ENCODE results near the gene CREB3L4. TPM values are rescaled to one million over a fixed set of nuclear protein-coding genes. Genes with fewer than 3 reads are reported as not detected.

The CREB3L4 gene
- total RNA-seq: 4.1 TPM
- long read RNA-seq, partial matches to known transcripts: 0 of 6 reads
- long read RNA-seq, other reads (novel, unspliced or antisense): 4 of 6 reads

GRCh38 chr1:153967107-153967999 is at the start of gene CREB3L4:
CREB3L4 (plus strand) TSS chr1:153967902; CDS start chr1:153968526, 624 bp downstream.
- intact Hi-C loops (cut with DNase I): no loop called here
- DNase-seq (peak; percentile 94), ATAC-seq (ENCODE audit: poor library complexity) (peak; percentile 87)

GRCh38 chr1:153919876-153920852 is 47.5 kb upstream of the CREB3L4 start:
- no peak for ATAC-seq (ENCODE audit: poor library complexity)
- DNase-seq: peak; percentile 13
- intact Hi-C loops (cut with DNase I): no loop called here

GRCh38 chr1:153921080-153921802 is 46.5 kb upstream of the CREB3L4 start:
- ATAC-seq (ENCODE audit: poor library complexity): no peak
- intact Hi-C loops (cut with DNase I): no loop called here
- DNase-seq: no peak

- intact Hi-C loops (cut with DNase I): no loop called here
- no peak for ATAC-seq (ENCODE audit: poor library complexity)
- DNase-seq: peak; percentile 36
Observed at GRCh38 chr1:153921803-153922075, 46.0 kb upstream of the CREB3L4 start.

- intact Hi-C loops (cut with DNase I): no loop called here
- DNase-seq (peak; percentile 64), ATAC-seq (ENCODE audit: poor library complexity) (peak; percentile 33)
Observed at GRCh38 chr1:153922076-153922971, 45.4 kb upstream of the CREB3L4 start.

- peak; percentile 100 for DNase-seq
- peak; percentile 98 for ATAC-seq (ENCODE audit: poor library complexity)
- intact Hi-C loops (cut with DNase I): no loop called here
Observed at GRCh38 chr1:153922972-153923925, 44.5 kb upstream of the CREB3L4 start, which contains the start of gene GATAD2B. GATAD2B (minus strand) TSS chr1:153922972; CDS start chr1:153828347, 94,625 bp downstream.

- intact Hi-C loops (cut with DNase I): no loop called here
- ATAC-seq (ENCODE audit: poor library complexity) (no peak), DNase-seq (no peak)
Observed at GRCh38 chr1:153926405-153926804, 41.3 kb upstream of the CREB3L4 start.

- intact Hi-C loops (cut with DNase I): no loop called here
- no peak for ATAC-seq (ENCODE audit: poor library complexity)
- no peak for DNase-seq
Observed at GRCh38 chr1:153928245-153928644, 39.5 kb upstream of the CREB3L4 start.

- intact Hi-C loops (cut with DNase I): no loop called here
Observed at GRCh38 chr1:153928791-153929341, 38.8 kb upstream of the CREB3L4 start.

GRCh38 chr1:153929426-153929825 is 38.3 kb upstream of the CREB3L4 start:
- no peak for DNase-seq
- ATAC-seq (ENCODE audit: poor library complexity): no peak
- intact Hi-C loops (cut with DNase I): no loop called here

More at GRCh38 chr1:153928791-153929341, 38.8 kb upstream of the CREB3L4 start:
- ATAC-seq (ENCODE audit: poor library complexity) (no peak), DNase-seq (no peak)

GRCh38 chr1:153929981-153930948 is 37.4 kb upstream of the CREB3L4 start:
- DNase-seq: no peak
- ATAC-seq (ENCODE audit: poor library complexity): no peak
- intact Hi-C loops (cut with DNase I): no loop called here

GRCh38 chr1:153932156-153933131 is 35.3 kb upstream of the CREB3L4 start:
- ATAC-seq (ENCODE audit: poor library complexity): no peak
- no peak for DNase-seq
- intact Hi-C loops (cut with DNase I): no loop called here

- ATAC-seq (ENCODE audit: poor library complexity): no peak
- intact Hi-C loops (cut with DNase I): no loop called here
- no peak for DNase-seq
Observed at GRCh38 chr1:153933430-153933829, 34.3 kb upstream of the CREB3L4 start.

- intact Hi-C loops (cut with DNase I): no loop called here
- no peak for ATAC-seq (ENCODE audit: poor library complexity)
- DNase-seq: no peak
Observed at GRCh38 chr1:153933955-153934354, 33.7 kb upstream of the CREB3L4 start.

All from Right ventricle myocardium superior (tissue), 1 donor.